ENCODE data around the gene OSCP1. TPM values are rescaled to one million over a fixed set of nuclear protein-coding genes. Genes with fewer than 3 reads are reported as not detected.

The OSCP1 gene
- total and polyA plus RNA-seq, 2 experiments from 2014 or later, result 2.2 to 2.6 TPM

DNA sequence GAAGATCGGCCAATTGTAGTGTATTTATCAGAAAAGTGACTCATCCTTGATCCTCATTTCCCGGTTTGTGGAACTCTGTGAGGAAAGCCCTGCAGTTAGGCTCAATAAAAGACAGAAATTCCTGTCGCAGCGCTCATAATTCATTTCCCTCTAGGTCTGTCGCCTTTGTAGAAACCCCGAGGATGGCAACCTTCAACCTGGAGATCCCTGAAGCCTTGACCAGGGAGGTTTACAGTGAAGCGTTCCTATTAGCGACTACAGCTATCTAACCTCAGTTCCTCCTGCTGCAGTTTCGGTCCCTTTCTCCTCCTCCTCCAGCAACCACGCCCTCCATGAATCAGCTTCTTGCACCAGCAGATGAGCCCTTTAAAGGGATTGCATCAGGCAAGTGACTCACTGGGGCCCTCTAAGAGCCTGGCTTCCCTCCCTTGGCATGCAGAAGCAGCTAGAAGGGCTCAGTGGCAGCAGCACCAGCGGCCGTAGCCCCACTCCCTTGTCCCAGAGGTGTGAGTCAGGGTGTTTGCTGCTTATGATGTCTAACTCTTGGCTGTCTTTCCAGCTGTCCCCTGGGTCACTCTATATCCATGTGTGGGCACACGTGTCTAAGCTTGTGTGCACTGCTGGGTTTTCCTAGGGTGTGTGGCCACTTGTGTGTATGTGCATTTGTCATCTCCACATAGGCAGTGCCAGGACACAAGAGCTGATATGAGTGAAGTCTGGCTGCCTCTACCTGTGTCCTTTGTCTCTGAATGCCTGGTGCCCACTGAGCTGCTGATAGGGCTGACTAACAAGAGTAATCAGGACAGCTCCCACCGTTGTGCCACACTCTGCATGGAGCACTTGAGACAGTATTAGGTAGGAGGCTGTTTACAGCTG, 63.7 kb downstream of the OSCP1 start:
- Mint-ChIP-seq H3K4me1 (peaks cover 37% of the 10 kb centered on the region), H3K27me3 (ENCODE audit: insufficient read depth, low read depth, poor library complexity) (peaks cover 23% of the 10 kb centered on the region), H3K9me3 (no peaks in the 10 kb centered on the region), H3K36me3 (ENCODE audit: low read depth) (peaks cover 19% of the 10 kb centered on the region), H3K27ac (peak overlapping the region; percentile 100), H3K4me3 (peak overlapping the region; percentile 95)
- ATAC-seq (peak; percentile 61), DNase-seq (ENCODE audit: low spot score) (peak; percentile 97)
- peak overlapping the region; percentile 98 for H3K27ac ChIP-seq (ENCODE audit: low read depth)
- peaks cover 21% of the 10 kb centered on the region for H3F3A ChIP-seq (replicated peaks; ENCODE audit: low read depth)
- no peaks in the 10 kb centered on the region for H3K9me2 ChIP-seq (ENCODE audit: insufficient read depth)
- no peak overlapping the region for H2AFZ ChIP-seq
- H3K4me1 ChIP-seq (ENCODE audit: insufficient read depth), result peaks cover 16% of the 10 kb centered on the region
- peak; percentile 82 for TF ChIP-seq POLR2AphosphoS5 (IDR thresholded peaks at IDR 0.05; ENCODE audit: low read depth)
- TF ChIP-seq ZNF114 (CRISPR knock-in tag; IDR thresholded peaks at IDR 0.05), result no peak
- TF ChIP-seq, protein P1, sequence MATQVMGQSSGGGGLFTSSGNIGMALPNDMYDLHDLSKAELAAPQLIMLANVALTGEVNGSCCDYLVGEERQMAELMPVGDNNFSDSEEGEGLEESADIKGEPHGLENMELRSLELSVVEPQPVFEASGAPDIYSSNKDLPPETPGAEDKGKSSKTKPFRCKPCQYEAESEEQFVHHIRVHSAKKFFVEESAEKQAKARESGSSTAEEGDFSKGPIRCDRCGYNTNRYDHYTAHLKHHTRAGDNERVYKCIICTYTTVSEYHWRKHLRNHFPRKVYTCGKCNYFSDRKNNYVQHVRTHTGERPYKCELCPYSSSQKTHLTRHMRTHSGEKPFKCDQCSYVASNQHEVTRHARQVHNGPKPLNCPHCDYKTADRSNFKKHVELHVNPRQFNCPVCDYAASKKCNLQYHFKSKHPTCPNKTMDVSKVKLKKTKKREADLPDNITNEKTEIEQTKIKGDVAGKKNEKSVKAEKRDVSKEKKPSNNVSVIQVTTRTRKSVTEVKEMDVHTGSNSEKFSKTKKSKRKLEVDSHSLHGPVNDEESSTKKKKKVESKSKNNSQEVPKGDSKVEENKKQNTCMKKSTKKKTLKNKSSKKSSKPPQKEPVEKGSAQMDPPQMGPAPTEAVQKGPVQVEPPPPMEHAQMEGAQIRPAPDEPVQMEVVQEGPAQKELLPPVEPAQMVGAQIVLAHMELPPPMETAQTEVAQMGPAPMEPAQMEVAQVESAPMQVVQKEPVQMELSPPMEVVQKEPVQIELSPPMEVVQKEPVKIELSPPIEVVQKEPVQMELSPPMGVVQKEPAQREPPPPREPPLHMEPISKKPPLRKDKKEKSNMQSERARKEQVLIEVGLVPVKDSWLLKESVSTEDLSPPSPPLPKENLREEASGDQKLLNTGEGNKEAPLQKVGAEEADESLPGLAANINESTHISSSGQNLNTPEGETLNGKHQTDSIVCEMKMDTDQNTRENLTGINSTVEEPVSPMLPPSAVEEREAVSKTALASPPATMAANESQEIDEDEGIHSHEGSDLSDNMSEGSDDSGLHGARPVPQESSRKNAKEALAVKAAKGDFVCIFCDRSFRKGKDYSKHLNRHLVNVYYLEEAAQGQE (IDR thresholded peaks at IDR 0.05; ENCODE audit: unreplicated experiment), result peak; percentile 31
- TF ChIP-seq, protein P2, sequence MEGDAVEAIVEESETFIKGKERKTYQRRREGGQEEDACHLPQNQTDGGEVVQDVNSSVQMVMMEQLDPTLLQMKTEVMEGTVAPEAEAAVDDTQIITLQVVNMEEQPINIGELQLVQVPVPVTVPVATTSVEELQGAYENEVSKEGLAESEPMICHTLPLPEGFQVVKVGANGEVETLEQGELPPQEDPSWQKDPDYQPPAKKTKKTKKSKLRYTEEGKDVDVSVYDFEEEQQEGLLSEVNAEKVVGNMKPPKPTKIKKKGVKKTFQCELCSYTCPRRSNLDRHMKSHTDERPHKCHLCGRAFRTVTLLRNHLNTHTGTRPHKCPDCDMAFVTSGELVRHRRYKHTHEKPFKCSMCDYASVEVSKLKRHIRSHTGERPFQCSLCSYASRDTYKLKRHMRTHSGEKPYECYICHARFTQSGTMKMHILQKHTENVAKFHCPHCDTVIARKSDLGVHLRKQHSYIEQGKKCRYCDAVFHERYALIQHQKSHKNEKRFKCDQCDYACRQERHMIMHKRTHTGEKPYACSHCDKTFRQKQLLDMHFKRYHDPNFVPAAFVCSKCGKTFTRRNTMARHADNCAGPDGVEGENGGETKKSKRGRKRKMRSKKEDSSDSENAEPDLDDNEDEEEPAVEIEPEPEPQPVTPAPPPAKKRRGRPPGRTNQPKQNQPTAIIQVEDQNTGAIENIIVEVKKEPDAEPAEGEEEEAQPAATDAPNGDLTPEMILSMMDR (conservative IDR thresholded peaks at IDR 0.05; ENCODE audit: low read depth in 2 of 2), result peak in 1 of 2 experiments; percentile 34; a peak in 1 of 4 replicates
- no peaks in the 10 kb centered on the region for H3K27me3 ChIP-seq (ENCODE audit: insufficient read depth)
- peaks cover 24% of the 10 kb centered on the region for H4K20me1 ChIP-seq (replicated peaks; ENCODE audit: insufficient read depth)
- H3K4me2 ChIP-seq, result peak overlapping the region; percentile 82
- H3K36me3 ChIP-seq (ENCODE audit: insufficient read depth), result no peaks in the 10 kb centered on the region
- peaks cover 38% of the 10 kb centered on the region for H3K79me2 ChIP-seq (replicated peaks; ENCODE audit: insufficient read depth)
- H3K4me3 ChIP-seq, result peak overlapping the region; percentile 58

DNA sequence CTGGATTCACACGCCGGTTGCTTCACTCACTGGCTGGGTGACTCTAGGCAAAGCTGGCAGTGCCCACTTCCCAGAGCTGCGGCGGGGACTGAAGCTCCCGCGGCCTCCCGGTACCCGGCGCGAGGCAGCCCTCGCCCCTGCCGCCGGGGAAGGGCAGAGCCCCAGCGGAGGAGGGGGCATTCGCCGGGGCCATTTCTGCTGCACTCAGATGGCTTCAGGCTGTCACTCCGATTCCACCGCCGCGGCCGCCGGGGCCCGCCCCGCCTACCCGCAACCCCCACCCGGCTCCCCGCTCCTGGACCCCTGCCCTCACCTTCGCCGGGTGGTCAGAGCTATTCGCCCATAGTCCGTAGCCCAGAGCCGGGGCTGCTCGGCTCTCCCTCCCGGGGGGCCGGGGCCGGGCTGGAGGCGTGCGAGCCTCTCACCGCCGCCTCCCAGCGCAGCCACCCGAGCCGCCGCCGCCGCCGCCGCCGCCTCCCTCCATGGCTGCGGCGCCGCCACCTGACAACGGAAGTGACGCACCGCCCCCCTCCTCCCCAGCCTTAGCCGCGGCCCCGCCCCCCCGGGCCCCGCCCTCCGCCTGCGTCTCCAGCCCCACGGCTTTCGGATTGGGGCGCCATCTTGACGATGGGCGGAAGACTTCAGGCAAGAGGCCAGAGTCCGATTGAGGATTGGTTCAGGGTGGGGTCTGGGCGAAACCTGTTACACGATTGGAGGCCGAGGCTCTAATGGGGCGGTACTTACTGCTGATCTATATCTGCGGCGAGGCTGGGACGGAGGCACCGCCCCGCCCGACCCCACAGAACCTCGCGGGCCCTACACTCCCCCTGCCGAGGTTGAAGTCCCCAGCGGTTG, 64.6 kb downstream of the OSCP1 start, which contains the start of gene STK40:
TSS of gene STK40 (minus strand) at position 515 of the 855 bp plus-strand sequence. CDS start 24,592 bp downstream, outside the sequence.
- Mint-ChIP-seq H3K4me1 (peaks cover 43% of the 10 kb centered on the region), H3K9me3 (no peaks in the 10 kb centered on the region), H3K36me3 (ENCODE audit: low read depth) (peaks cover 11% of the 10 kb centered on the region), H3K27ac (peak within 1 kb of the TSS; percentile 100), H3K27me3 (ENCODE audit: insufficient read depth, low read depth, poor library complexity) (peaks cover 21% of the 10 kb centered on the region), H3K4me3 (peak within 1 kb of the TSS; percentile 95)
- Histone ChIP-seq H3K36me3 (ENCODE audit: insufficient read depth) (no peaks in the 10 kb centered on the region), H4K20me1 (replicated peaks; ENCODE audit: insufficient read depth) (peaks cover 33% of the 10 kb centered on the region), H2AFZ (0 out of 2 replicates have a peak within 1 kb of the TSS, but pooled peaks have one; percentile 38), H3K79me2 (replicated peaks; ENCODE audit: insufficient read depth) (peaks cover 47% of the 10 kb centered on the region), H3K9me2 (ENCODE audit: insufficient read depth) (no peaks in the 10 kb centered on the region), H3K27me3 (ENCODE audit: insufficient read depth) (no peaks in the 10 kb centered on the region), H3F3A (replicated peaks; ENCODE audit: low read depth) (peaks cover 21% of the 10 kb centered on the region), H3K27ac (ENCODE audit: low read depth) (peak within 1 kb of the TSS; percentile 98), H3K4me2 (peak within 1 kb of the TSS; percentile 97), H3K4me3 (peak within 1 kb of the TSS; percentile 98), H3K4me1 (ENCODE audit: insufficient read depth) (peaks cover 16% of the 10 kb centered on the region)
- ATAC-seq, result peak; percentile 91
- DNase-seq (ENCODE audit: low spot score), result peak; percentile 99
- peak; percentile 67 for TF ChIP-seq POLR2AphosphoS5 (IDR thresholded peaks at IDR 0.05; ENCODE audit: low read depth)
- no peak for TF ChIP-seq EZH2 (IDR thresholded peaks at IDR 0.05; ENCODE audit: low read depth, unreplicated experiment)
- TF ChIP-seq, protein P2 (conservative IDR thresholded peaks at IDR 0.05; ENCODE audit: low read depth in 2 of 2), result no peak
